ENCODE results near the gene HSPB3.

DNA sequence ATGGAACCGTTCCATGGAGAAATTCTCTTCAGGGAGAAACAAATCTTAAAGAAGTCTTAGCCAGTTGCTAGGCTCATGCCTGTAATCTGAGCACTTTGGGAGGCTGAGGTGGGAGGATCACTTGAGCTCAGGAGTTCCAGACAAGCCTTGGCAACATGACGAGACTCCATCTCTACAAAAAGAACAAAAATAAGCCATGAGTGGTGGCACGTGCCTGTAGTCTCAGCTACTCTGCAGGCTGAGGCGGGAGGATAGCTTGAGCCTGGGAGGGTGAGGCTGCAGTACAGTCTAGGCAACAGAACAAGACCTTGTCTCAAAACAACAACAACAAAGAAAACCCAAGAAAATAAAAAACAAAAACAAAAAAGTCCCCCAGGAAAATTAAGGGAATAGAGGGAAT, 8.2 kb downstream of the HSPB3 start:
- TF ChIP-seq, protein P1, sequence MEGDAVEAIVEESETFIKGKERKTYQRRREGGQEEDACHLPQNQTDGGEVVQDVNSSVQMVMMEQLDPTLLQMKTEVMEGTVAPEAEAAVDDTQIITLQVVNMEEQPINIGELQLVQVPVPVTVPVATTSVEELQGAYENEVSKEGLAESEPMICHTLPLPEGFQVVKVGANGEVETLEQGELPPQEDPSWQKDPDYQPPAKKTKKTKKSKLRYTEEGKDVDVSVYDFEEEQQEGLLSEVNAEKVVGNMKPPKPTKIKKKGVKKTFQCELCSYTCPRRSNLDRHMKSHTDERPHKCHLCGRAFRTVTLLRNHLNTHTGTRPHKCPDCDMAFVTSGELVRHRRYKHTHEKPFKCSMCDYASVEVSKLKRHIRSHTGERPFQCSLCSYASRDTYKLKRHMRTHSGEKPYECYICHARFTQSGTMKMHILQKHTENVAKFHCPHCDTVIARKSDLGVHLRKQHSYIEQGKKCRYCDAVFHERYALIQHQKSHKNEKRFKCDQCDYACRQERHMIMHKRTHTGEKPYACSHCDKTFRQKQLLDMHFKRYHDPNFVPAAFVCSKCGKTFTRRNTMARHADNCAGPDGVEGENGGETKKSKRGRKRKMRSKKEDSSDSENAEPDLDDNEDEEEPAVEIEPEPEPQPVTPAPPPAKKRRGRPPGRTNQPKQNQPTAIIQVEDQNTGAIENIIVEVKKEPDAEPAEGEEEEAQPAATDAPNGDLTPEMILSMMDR (IDR thresholded peaks at IDR 0.05) = no peak
- TF ChIP-seq EP300 (IDR thresholded peaks at IDR 0.05) = no peak

All from gastroesophageal sphincter (tissue), 3 donors.